Measurements from ENCODE around the gene ANKEF1.

Gene ANKEF1

GRCh38 chr20:10094566-10095173 lies 59.9 kb downstream of the ANKEF1 start:
- Histone ChIP-seq H3K36me3 (ENCODE audit: control insufficient read depth in 4 of 4, insufficient read depth in 4 of 4, low read length in 3 of 4) (no peaks in the 10 kb centered on the region), H3K27me3 (replicated peaks in 2 of 5; ENCODE audit: control insufficient read depth in 4 of 5, insufficient read depth in 5 of 5, low read length in 4 of 5) (no peaks in the 10 kb centered on the region), H3K4me3 (ENCODE audit: control insufficient read depth in 1 of 7, extremely low read depth in 1 of 7, insufficient read depth in 4 of 7, low read depth in 2 of 7, low read length in 6 of 7) (no peak overlapping the region), H3K9me3 (ENCODE audit: control extremely low read depth in 1 of 5, control insufficient read depth in 4 of 5, insufficient read depth in 2 of 5, low read depth in 1 of 5, low read length in 4 of 5) (peaks cover 0 to 2% (median 0%) of the 10 kb centered on the region in 5 experiments), H3K27ac (ENCODE audit: insufficient read depth in 1 of 2, low read depth in 1 of 2, low read length in 2 of 2, poor library complexity in 1 of 2, severe bottlenecking in 2 of 2) (no peak overlapping the region), H3K4me1 (ENCODE audit: control extremely low read depth in 1 of 4, control insufficient read depth in 4 of 4, insufficient read depth in 4 of 4, low read length in 3 of 4) (no peaks in the 10 kb centered on the region)
- no peak for DNase-seq
- POLR2A ChIA-PET, result no interaction called here
- CTCF ChIA-PET, result no interaction called here
- 100% methylated on average over 2 of the region's 5 CpGs for WGBS (ENCODE audit: insufficient coverage)

- no peak for DNase-seq
- Histone ChIP-seq H3K4me3 (ENCODE audit: control insufficient read depth in 1 of 7, extremely low read depth in 1 of 7, insufficient read depth in 4 of 7, low read depth in 2 of 7, low read length in 6 of 7) (no peak overlapping the region), H3K4me1 (ENCODE audit: control extremely low read depth in 1 of 4, control insufficient read depth in 4 of 4, insufficient read depth in 4 of 4, low read length in 3 of 4) (no peaks in the 10 kb centered on the region), H3K27me3 (replicated peaks in 2 of 5; ENCODE audit: control insufficient read depth in 4 of 5, insufficient read depth in 5 of 5, low read length in 4 of 5) (no peaks in the 10 kb centered on the region), H3K9me3 (ENCODE audit: control extremely low read depth in 1 of 5, control insufficient read depth in 4 of 5, insufficient read depth in 2 of 5, low read depth in 1 of 5, low read length in 4 of 5) (peaks cover 0 to 2% (median 0%) of the 10 kb centered on the region in 5 experiments), H3K36me3 (ENCODE audit: control insufficient read depth in 4 of 4, insufficient read depth in 4 of 4, low read length in 3 of 4) (no peaks in the 10 kb centered on the region), H3K27ac (ENCODE audit: insufficient read depth in 1 of 2, low read depth in 1 of 2, low read length in 2 of 2, poor library complexity in 1 of 2, severe bottlenecking in 2 of 2) (no peak overlapping the region)
- WGBS (ENCODE audit: insufficient coverage), result 100% methylated on average over 2 of the region's 3 CpGs
- ChIA-PET POLR2A (no interaction called here), CTCF (no interaction called here)
These were observed 62.0 kb downstream of the ANKEF1 start for GRCh38 chr20:10096790-10097189.

- CTCF ChIA-PET, result interaction anchor here (1.0 to 3.1 kb wide), 3 partner anchors 13 to 127 kb away, joined by 3 to 17 read pairs (median 4); no protein-coding TSS in a partner anchor
- no peaks in the 10 kb centered on the region for H3K36me3 ChIP-seq (ENCODE audit: control insufficient read depth in 4 of 4, insufficient read depth in 4 of 4, low read length in 3 of 4)
- no peak overlapping the region for H3K27ac ChIP-seq (ENCODE audit: insufficient read depth in 1 of 2, low read depth in 1 of 2, low read length in 2 of 2, poor library complexity in 1 of 2, severe bottlenecking in 2 of 2)
- no peak for DNase-seq
- H3K27me3 ChIP-seq (replicated peaks in 2 of 5; ENCODE audit: control insufficient read depth in 4 of 5, insufficient read depth in 5 of 5, low read length in 4 of 5), result no peaks in the 10 kb centered on the region
- no peak overlapping the region for H3K4me3 ChIP-seq (ENCODE audit: control insufficient read depth in 1 of 7, extremely low read depth in 1 of 7, insufficient read depth in 4 of 7, low read depth in 2 of 7, low read length in 6 of 7)
- no peaks in the 10 kb centered on the region for H3K4me1 ChIP-seq (ENCODE audit: control extremely low read depth in 1 of 4, control insufficient read depth in 4 of 4, insufficient read depth in 4 of 4, low read length in 3 of 4)
- peaks cover 0 to 5% (median 0%) of the 10 kb centered on the region in 5 experiments for H3K9me3 ChIP-seq (ENCODE audit: control extremely low read depth in 1 of 5, control insufficient read depth in 4 of 5, insufficient read depth in 2 of 5, low read depth in 1 of 5, low read length in 4 of 5)
- POLR2A ChIA-PET, result no interaction called here
These were observed 70.3 kb downstream of the ANKEF1 start for GRCh38 chr20:10105046-10105445.
